ENCODE data around the gene GFOD1. TPM values are rescaled to one million over a fixed set of nuclear protein-coding genes. Genes with fewer than 3 reads are reported as not detected.

Gene GFOD1
- polyA plus RNA-seq, 1 donor from 2014 or later = 7.0 TPM

- Histone ChIP-seq H3K4me2 (ENCODE audit: low read length) (no peak overlapping the region), H3K4me3 (ENCODE audit: low read length) (no peak overlapping the region), H3K27me3 (ENCODE audit: insufficient read depth, low read depth, low read length) (no peaks in the 10 kb centered on the region), H3K79me2 (replicated peaks; ENCODE audit: insufficient read depth, low read length) (no peaks in the 10 kb centered on the region), H3K9ac (ENCODE audit: low read length) (no peak overlapping the region), H3K27ac (ENCODE audit: low read length) (no peak overlapping the region), H2AFZ (ENCODE audit: low read depth, low read length) (no peak overlapping the region), H3K9me3 (ENCODE audit: low read length) (no peaks in the 10 kb centered on the region), H3F3A (ENCODE audit: insufficient read depth, low read length, poor library complexity, severe bottlenecking) (no peaks in the 10 kb centered on the region), H3K36me3 (ENCODE audit: insufficient read depth, low read length) (no peaks in the 10 kb centered on the region), H4K20me1 (ENCODE audit: insufficient read depth) (no peaks in the 10 kb centered on the region), H3K9me2 (ENCODE audit: insufficient read depth, low read length) (no peaks in the 10 kb centered on the region)
- TF ChIP-seq REST (IDR thresholded peaks at IDR 0.05; ENCODE audit: borderline replicate concordance) (no peak), RAD21 (conservative IDR thresholded peaks at IDR 0.05) (no peak), CTCF (IDR thresholded peaks at IDR 0.05; ENCODE audit: poor library complexity, severe bottlenecking) (no peak), SMC3 (conservative IDR thresholded peaks at IDR 0.05; ENCODE audit: poor library complexity) (no peak), MXI1 (conservative IDR thresholded peaks at IDR 0.05; ENCODE audit: poor library complexity, severe bottlenecking) (no peak), TAF1 (IDR thresholded peaks at IDR 0.05; ENCODE audit: low read depth) (no peak), EP300 (conservative IDR thresholded peaks at IDR 0.05; ENCODE audit: poor library complexity, severe bottlenecking) (no peak), POLR2AphosphoS5 (IDR thresholded peaks at IDR 0.05) (no peak), EZH2 (IDR thresholded peaks at IDR 0.05; ENCODE audit: borderline replicate concordance, insufficient read depth, low read length, poor library complexity, severe bottlenecking) (no peak)
These were observed 69.4 kb downstream of the GFOD1 start for GRCh38 chr6:13417954-13418353.

GRCh38 chr6:13417431-13417830, 70.0 kb downstream of the GFOD1 start:
- no peaks in the 10 kb centered on the region for H3K9me3 ChIP-seq (ENCODE audit: low read length)
- no peaks in the 10 kb centered on the region for H3F3A ChIP-seq (ENCODE audit: insufficient read depth, low read length, poor library complexity, severe bottlenecking)
- no peak overlapping the region for H3K4me3 ChIP-seq (ENCODE audit: low read length)
- TF ChIP-seq MXI1 (conservative IDR thresholded peaks at IDR 0.05; ENCODE audit: poor library complexity, severe bottlenecking) = no peak
- TF ChIP-seq EZH2 (IDR thresholded peaks at IDR 0.05; ENCODE audit: borderline replicate concordance, insufficient read depth, low read length, poor library complexity, severe bottlenecking) = no peak
- no peaks in the 10 kb centered on the region for H4K20me1 ChIP-seq (ENCODE audit: insufficient read depth)
- no peaks in the 10 kb centered on the region for H3K79me2 ChIP-seq (replicated peaks; ENCODE audit: insufficient read depth, low read length)
- H3K27ac ChIP-seq (ENCODE audit: low read length) = no peak overlapping the region
- no peak overlapping the region for H3K4me2 ChIP-seq (ENCODE audit: low read length)
- no peaks in the 10 kb centered on the region for H3K9me2 ChIP-seq (ENCODE audit: insufficient read depth, low read length)
- no peak overlapping the region for H3K9ac ChIP-seq (ENCODE audit: low read length)
- H3K36me3 ChIP-seq (ENCODE audit: insufficient read depth, low read length) = no peaks in the 10 kb centered on the region
- H3K27me3 ChIP-seq (ENCODE audit: insufficient read depth, low read depth, low read length) = no peaks in the 10 kb centered on the region
- no peak overlapping the region for H2AFZ ChIP-seq (ENCODE audit: low read depth, low read length)

GRCh38 chr6:13415283-13415682, 72.1 kb downstream of the GFOD1 start:
- no peak overlapping the region for H3K9ac ChIP-seq (ENCODE audit: low read length)
- H3K9me3 ChIP-seq (ENCODE audit: low read length) = no peaks in the 10 kb centered on the region
- no peak overlapping the region for H2AFZ ChIP-seq (ENCODE audit: low read depth, low read length)
- no peak overlapping the region for H3K4me3 ChIP-seq (ENCODE audit: low read length)
- H3K27ac ChIP-seq (ENCODE audit: low read length) = no peak overlapping the region
- H4K20me1 ChIP-seq (ENCODE audit: insufficient read depth) = no peaks in the 10 kb centered on the region
- no peaks in the 10 kb centered on the region for H3K9me2 ChIP-seq (ENCODE audit: insufficient read depth, low read length)
- no peaks in the 10 kb centered on the region for H3K36me3 ChIP-seq (ENCODE audit: insufficient read depth, low read length)
- no peaks in the 10 kb centered on the region for H3F3A ChIP-seq (ENCODE audit: insufficient read depth, low read length, poor library complexity, severe bottlenecking)
- no peak for TF ChIP-seq EZH2 (IDR thresholded peaks at IDR 0.05; ENCODE audit: borderline replicate concordance, insufficient read depth, low read length, poor library complexity, severe bottlenecking)
- no peak for TF ChIP-seq EP300 (conservative IDR thresholded peaks at IDR 0.05; ENCODE audit: poor library complexity, severe bottlenecking)
- no peak for TF ChIP-seq TAF1 (IDR thresholded peaks at IDR 0.05; ENCODE audit: low read depth)
- no peak for TF ChIP-seq RAD21 (conservative IDR thresholded peaks at IDR 0.05)
- TF ChIP-seq POLR2AphosphoS5 (IDR thresholded peaks at IDR 0.05) = no peak
- no peak for TF ChIP-seq SMC3 (conservative IDR thresholded peaks at IDR 0.05; ENCODE audit: poor library complexity)
- no peak for TF ChIP-seq CTCF (IDR thresholded peaks at IDR 0.05; ENCODE audit: poor library complexity, severe bottlenecking)
- no peak for TF ChIP-seq REST (IDR thresholded peaks at IDR 0.05; ENCODE audit: borderline replicate concordance)
- TF ChIP-seq MXI1 (conservative IDR thresholded peaks at IDR 0.05; ENCODE audit: poor library complexity, severe bottlenecking) = no peak
- no peaks in the 10 kb centered on the region for H3K79me2 ChIP-seq (replicated peaks; ENCODE audit: insufficient read depth, low read length)
- no peak overlapping the region for H3K4me2 ChIP-seq (ENCODE audit: low read length)
- H3K27me3 ChIP-seq (ENCODE audit: insufficient read depth, low read depth, low read length) = no peaks in the 10 kb centered on the region
